Mesenchymal stem cell (in vitro differentiated cells and primary cell): ENCODE results near the gene SGK1.
A peak's percentile ranks its signal among the peaks of the same experiment; 100 is the strongest.

Experiments used
- DNase-seq: peaks from one replicate; pipeline ENCODE4 v3.0.0-alpha.2; 2013
- H2AFZ ChIP-seq: one replicate; pipeline ENCODE4 v1.6.1; 2013; ENCODE audit warnings: low read depth, mild to moderate bottlenecking, control low read depth, inconsistent platforms, low read length, moderate library complexity
- H2AK5ac ChIP-seq: 2 replicates; pipeline ENCODE4 v1.6.1; 2013; ENCODE audit warnings: low read length, moderate library complexity, mild to moderate bottlenecking, inconsistent platforms; ENCODE audit not compliant: severe bottlenecking
- H2BK120ac ChIP-seq: one replicate; pipeline ENCODE4 v1.6.1; 2013; ENCODE audit warnings: low read depth, mild to moderate bottlenecking, inconsistent platforms, low read length, moderate library complexity
- H2BK12ac ChIP-seq, 2 experiments: one replicate each; pipeline ENCODE4 v1.6.1; 2013; ENCODE audit warnings: inconsistent platforms in 2 of 2, low read length in 2 of 2, mild to moderate bottlenecking in 2 of 2, moderate library complexity in 2 of 2, control low read depth in 1 of 2
- H2BK15ac ChIP-seq: one replicate; pipeline ENCODE4 v1.6.1; 2013; ENCODE audit warnings: mild to moderate bottlenecking, low read depth, inconsistent platforms; ENCODE audit not compliant: poor library complexity, severe bottlenecking
- H2BK5ac ChIP-seq: 2 replicates; pipeline ENCODE4 v1.6.1; 2013; ENCODE audit warnings: low read depth, mild to moderate bottlenecking, low read length, control low read depth, inconsistent platforms; ENCODE audit not compliant: poor library complexity, severe bottlenecking
- H3K14ac ChIP-seq, 2 experiments: one replicate each; pipeline ENCODE4 v1.6.1; 2013; ENCODE audit warnings: inconsistent platforms in 2 of 2, low read length in 2 of 2, control low read depth in 1 of 2, mild to moderate bottlenecking in 1 of 2, moderate library complexity in 1 of 2
- H3K18ac ChIP-seq, 2 experiments: one replicate each; pipeline ENCODE4 v1.6.1; 2013; ENCODE audit warnings: inconsistent platforms in 2 of 2, low read length in 2 of 2, control low read depth in 1 of 2, low read depth in 1 of 2, mild to moderate bottlenecking in 1 of 2
- H3K23ac ChIP-seq, 2 experiments: one replicate each; pipeline ENCODE4 v1.6.1; 2013; ENCODE audit warnings: inconsistent platforms in 2 of 2, low read length in 2 of 2, mild to moderate bottlenecking in 2 of 2, moderate library complexity in 2 of 2, control low read depth in 1 of 2
- H3K27ac ChIP-seq: 2 replicates; pipeline ENCODE4 v1.5.1; 2013; ENCODE audit warnings: mild to moderate bottlenecking, moderate library complexity, low read length, control low read depth, inconsistent platforms; ENCODE audit not compliant: poor library complexity, severe bottlenecking
- H3K27me3 ChIP-seq, 2 experiments: 2 replicates each; pipeline versions ENCODE4 v1.6.1 to v1.7.0; 2013; ENCODE audit warnings: low read length in 2 of 2, mild to moderate bottlenecking in 2 of 2, moderate library complexity in 2 of 2, control low read depth in 1 of 2, inconsistent platforms in 1 of 2; ENCODE audit not compliant: control insufficient read depth in 1 of 2, insufficient read depth in 1 of 2
- H3K36me3 ChIP-seq, 2 experiments: 2 replicates each; pipeline versions ENCODE4 v1.6.1 to v1.7.0; 2013; ENCODE audit warnings: low read length in 2 of 2, control low read depth in 1 of 2, inconsistent platforms in 1 of 2, low read depth in 1 of 2, mild to moderate bottlenecking in 1 of 2; ENCODE audit not compliant: insufficient read depth in 2 of 2, control insufficient read depth in 1 of 2
- H3K4ac ChIP-seq, 2 experiments: one replicate each; pipeline ENCODE4 v1.6.1; 2013; ENCODE audit warnings: inconsistent platforms in 2 of 2, low read length in 2 of 2, mild to moderate bottlenecking in 2 of 2, moderate library complexity in 2 of 2, control low read depth in 1 of 2, low read depth in 1 of 2
- H3K4me1 ChIP-seq: 2 replicates; pipeline ENCODE4 v1.6.1; 2013; ENCODE audit warnings: low read depth, low read length, control low read depth; ENCODE audit not compliant: control insufficient read depth, insufficient read depth
- H3K4me2 ChIP-seq: 2 replicates; pipeline ENCODE4 v1.6.1; 2013; ENCODE audit warnings: low read length, mild to moderate bottlenecking, inconsistent platforms; ENCODE audit not compliant: poor library complexity, severe bottlenecking
- H3K4me3 ChIP-seq, 2 experiments: 2 replicates each; pipeline versions ENCODE4 v1.5.1 to v1.7.0; 2013; ENCODE audit warnings: low read length in 2 of 2, mild to moderate bottlenecking in 2 of 2, control low read depth in 1 of 2, low read depth in 1 of 2; ENCODE audit not compliant: insufficient read depth in 1 of 2
- H3K79me1 ChIP-seq: replicated peaks from 2 replicates; pipeline ENCODE4 v1.6.1; 2013; ENCODE audit warnings: mild to moderate bottlenecking, control low read depth, low read length, inconsistent platforms; ENCODE audit not compliant: poor library complexity, severe bottlenecking
- H3K9ac ChIP-seq: 2 replicates; pipeline ENCODE4 v1.7.0; 2013; ENCODE audit warnings: mild to moderate bottlenecking, low read length, moderate library complexity
- H3K9me3 ChIP-seq: 2 replicates; pipeline ENCODE4 v1.7.0; 2013; ENCODE audit warnings: mild to moderate bottlenecking, low read length; ENCODE audit not compliant: control insufficient read depth
- H4K8ac ChIP-seq: one replicate; pipeline ENCODE4 v1.6.1; 2013; ENCODE audit warnings: inconsistent platforms, mild to moderate bottlenecking, low read length, moderate library complexity
- H4K91ac ChIP-seq: one replicate; pipeline ENCODE4 v1.6.1; 2013; ENCODE audit warnings: mild to moderate bottlenecking, low read length, inconsistent platforms
- WGBS: methylation state at CpG from one replicate; pipeline ENCODE4 v1.1.7; 2013; ENCODE audit warnings: mixed read lengths; 5-methylcytosine and 5-hydroxymethylcytosine counted together

The SGK1 gene

GRCh38 chr6:134132494-134133141 lies 185.3 kb downstream of the SGK1 start:
- Histone ChIP-seq H3K14ac (no peak overlapping the region), H3K9me3 (no peaks in the 10 kb centered on the region), H2BK15ac (no peak overlapping the region), H3K79me1 (no peaks in the 10 kb centered on the region), H3K4me3 (no peak overlapping the region), H3K27me3 (no peaks in the 10 kb centered on the region), H2BK120ac (no peak overlapping the region), H3K4ac (no peak overlapping the region), H2BK5ac (no peak overlapping the region), H3K36me3 (no peaks in the 10 kb centered on the region), H3K18ac (no peak overlapping the region), H3K23ac (no peak overlapping the region), H2BK12ac (no peak overlapping the region), H4K8ac (no peak overlapping the region), H3K27ac (no peak overlapping the region), H4K91ac (no peak overlapping the region), H3K4me1 (peaks cover 2% of the 10 kb centered on the region), H2AFZ (no peak overlapping the region), H3K4me2 (no peak overlapping the region), H2AK5ac (no peak overlapping the region), H3K9ac (no peak overlapping the region)
- no CpG with 5 or more reads among the region's 3 CpGs for WGBS
- DNase-seq: no peak

- no peak overlapping the region for H2AFZ ChIP-seq
- H3K4me3 ChIP-seq: no peak overlapping the region
- no peak overlapping the region for H3K18ac ChIP-seq
- H3K79me1 ChIP-seq: no peaks in the 10 kb centered on the region
- no peak overlapping the region for H2BK120ac ChIP-seq
- H3K9me3 ChIP-seq: no peaks in the 10 kb centered on the region
- H4K8ac ChIP-seq: no peak overlapping the region
- DNase-seq: no peak
- H3K4me2 ChIP-seq: no peak overlapping the region
- no peak overlapping the region for H4K91ac ChIP-seq
- peaks cover 2% of the 10 kb centered on the region for H3K4me1 ChIP-seq
- no peaks in the 10 kb centered on the region for H3K27me3 ChIP-seq
- H3K23ac ChIP-seq: no peak overlapping the region
- H2AK5ac ChIP-seq: no peak overlapping the region
- no peak overlapping the region for H2BK12ac ChIP-seq
- H2BK5ac ChIP-seq: no peak overlapping the region
- WGBS: 100% methylated on average over 1 of the region's 4 CpGs
- H3K36me3 ChIP-seq: no peaks in the 10 kb centered on the region
- H3K14ac ChIP-seq: no peak overlapping the region
- no peak overlapping the region for H2BK15ac ChIP-seq
- H3K4ac ChIP-seq: no peak overlapping the region
- H3K9ac ChIP-seq: no peak overlapping the region
- H3K27ac ChIP-seq: no peak overlapping the region
These were observed 186.3 kb downstream of the SGK1 start for GRCh38 chr6:134131530-134132139.

GRCh38 chr6:134128146-134128545 lies 189.8 kb downstream of the SGK1 start:
- no peak overlapping the region for H2BK5ac ChIP-seq
- no peaks in the 10 kb centered on the region for H3K9me3 ChIP-seq
- H2BK15ac ChIP-seq: no peak overlapping the region
- H3K4ac ChIP-seq: no peak overlapping the region
- H2AFZ ChIP-seq: no peak overlapping the region
- H2BK12ac ChIP-seq: no peak overlapping the region
- no peak overlapping the region for H2BK120ac ChIP-seq
- no peaks in the 10 kb centered on the region for H3K4me1 ChIP-seq
- no peak overlapping the region for H3K18ac ChIP-seq
- no peak overlapping the region for H3K14ac ChIP-seq
- H3K27ac ChIP-seq: no peak overlapping the region
- DNase-seq: no peak
- H3K9ac ChIP-seq: no peak overlapping the region
- no peak overlapping the region for H2AK5ac ChIP-seq
- no peak overlapping the region for H4K8ac ChIP-seq
- no CpG with 5 or more reads among the region's 1 CpG for WGBS
- no peaks in the 10 kb centered on the region for H3K36me3 ChIP-seq
- no peak overlapping the region for H3K23ac ChIP-seq
- no peak overlapping the region for H4K91ac ChIP-seq
- H3K4me2 ChIP-seq: no peak overlapping the region
- no peaks in the 10 kb centered on the region for H3K79me1 ChIP-seq
- no peaks in the 10 kb centered on the region for H3K27me3 ChIP-seq
- no peak overlapping the region for H3K4me3 ChIP-seq

DNA sequence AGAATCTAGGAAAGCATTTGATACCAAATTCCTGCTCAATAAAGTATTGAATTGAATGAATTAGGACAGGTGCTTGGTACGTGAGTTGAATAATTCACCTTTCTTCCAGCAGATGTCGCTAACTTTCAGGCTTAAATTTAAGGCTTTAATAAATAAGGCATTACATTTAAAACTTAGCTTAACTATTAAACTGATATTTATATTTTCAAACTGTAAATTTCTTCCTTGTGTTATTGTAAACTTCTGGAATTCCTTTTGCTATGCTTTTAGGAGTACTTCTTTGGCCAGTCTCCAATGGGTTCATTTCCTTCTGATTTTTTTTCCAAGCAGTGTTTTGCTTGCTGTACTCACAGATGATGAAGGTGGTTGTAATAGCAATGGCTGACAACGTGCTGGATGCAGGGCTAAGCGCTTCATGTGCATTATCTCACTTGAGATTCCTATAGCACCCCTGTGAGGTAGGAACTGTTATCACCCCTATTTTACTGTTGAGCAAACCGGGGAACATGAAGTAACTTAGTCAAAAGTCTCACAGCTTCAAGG lies 194.2 kb downstream of the SGK1 start:
- Histone ChIP-seq H3K23ac (no peak overlapping the region), H3K4me3 (no peak overlapping the region), H3K4me1 (no peaks in the 10 kb centered on the region), H3K4ac (no peak overlapping the region), H3K4me2 (no peak overlapping the region), H4K8ac (no peak overlapping the region), H2BK15ac (no peak overlapping the region), H2BK120ac (no peak overlapping the region), H3K79me1 (no peaks in the 10 kb centered on the region), H4K91ac (no peak overlapping the region), H3K9ac (peak overlapping the region; percentile 61), H3K36me3 (no peaks in the 10 kb centered on the region), H2AK5ac (no peak overlapping the region), H3K27ac (no peak overlapping the region), H2BK5ac (no peak overlapping the region), H3K18ac (no peak overlapping the region), H2BK12ac (no peak overlapping the region), H2AFZ (no peak overlapping the region), H3K14ac (no peak overlapping the region), H3K27me3 (no peaks in the 10 kb centered on the region), H3K9me3 (no peaks in the 10 kb centered on the region)
- 13% methylated on average over 3 of the region's 5 CpGs for WGBS
- DNase-seq: peak; percentile 74
